ENCODE data around the gene OR10K2.

OR10K2 gene, protein sequence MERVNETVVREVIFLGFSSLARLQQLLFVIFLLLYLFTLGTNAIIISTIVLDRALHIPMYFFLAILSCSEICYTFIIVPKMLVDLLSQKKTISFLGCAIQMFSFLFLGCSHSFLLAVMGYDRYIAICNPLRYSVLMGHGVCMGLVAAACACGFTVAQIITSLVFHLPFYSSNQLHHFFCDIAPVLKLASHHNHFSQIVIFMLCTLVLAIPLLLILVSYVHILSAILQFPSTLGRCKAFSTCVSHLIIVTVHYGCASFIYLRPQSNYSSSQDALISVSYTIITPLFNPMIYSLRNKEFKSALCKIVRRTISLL

DNA sequence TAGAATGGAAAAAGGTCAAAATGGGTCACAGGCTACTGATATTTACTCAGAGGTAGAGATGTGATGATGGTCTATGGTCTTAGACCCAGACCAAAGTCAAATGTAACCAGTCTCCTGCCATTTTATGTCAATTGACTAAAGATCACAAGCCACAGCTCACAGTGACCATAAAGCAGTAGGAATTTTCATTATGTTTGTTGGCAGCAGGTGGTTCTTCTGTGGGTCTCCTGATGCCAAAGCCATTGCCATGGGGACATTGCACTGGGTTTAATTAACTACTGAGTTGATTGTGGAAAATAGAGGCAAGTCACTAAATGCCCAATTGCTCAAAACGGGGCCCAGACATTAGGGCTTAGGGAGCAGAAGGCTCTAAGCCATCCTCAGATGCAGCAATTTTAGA lies at the start of gene OR10K2:
Gene OR10K2 (minus strand): TSS at position 101 of the 400 bp plus-strand sequence. CDS start 5,371 bp downstream, outside the sequence.
- H3K79me2 ChIP-seq (ENCODE audit: insufficient read depth, low read depth), result no peaks in the 10 kb centered on the region
- H2AFZ ChIP-seq (ENCODE audit: low read depth), result no peak within 1 kb of the TSS
- H3K36me3 ChIP-seq (ENCODE audit: insufficient read depth), result no peaks in the 10 kb centered on the region
- no peaks in the 10 kb centered on the region for H3K27me3 ChIP-seq (ENCODE audit: insufficient read depth, low read depth)
- no peaks in the 10 kb centered on the region for H4K20me1 ChIP-seq (ENCODE audit: insufficient read depth)
- TF ChIP-seq, protein P1, sequence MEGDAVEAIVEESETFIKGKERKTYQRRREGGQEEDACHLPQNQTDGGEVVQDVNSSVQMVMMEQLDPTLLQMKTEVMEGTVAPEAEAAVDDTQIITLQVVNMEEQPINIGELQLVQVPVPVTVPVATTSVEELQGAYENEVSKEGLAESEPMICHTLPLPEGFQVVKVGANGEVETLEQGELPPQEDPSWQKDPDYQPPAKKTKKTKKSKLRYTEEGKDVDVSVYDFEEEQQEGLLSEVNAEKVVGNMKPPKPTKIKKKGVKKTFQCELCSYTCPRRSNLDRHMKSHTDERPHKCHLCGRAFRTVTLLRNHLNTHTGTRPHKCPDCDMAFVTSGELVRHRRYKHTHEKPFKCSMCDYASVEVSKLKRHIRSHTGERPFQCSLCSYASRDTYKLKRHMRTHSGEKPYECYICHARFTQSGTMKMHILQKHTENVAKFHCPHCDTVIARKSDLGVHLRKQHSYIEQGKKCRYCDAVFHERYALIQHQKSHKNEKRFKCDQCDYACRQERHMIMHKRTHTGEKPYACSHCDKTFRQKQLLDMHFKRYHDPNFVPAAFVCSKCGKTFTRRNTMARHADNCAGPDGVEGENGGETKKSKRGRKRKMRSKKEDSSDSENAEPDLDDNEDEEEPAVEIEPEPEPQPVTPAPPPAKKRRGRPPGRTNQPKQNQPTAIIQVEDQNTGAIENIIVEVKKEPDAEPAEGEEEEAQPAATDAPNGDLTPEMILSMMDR (conservative IDR thresholded peaks at IDR 0.05; ENCODE audit: low read depth, low read length), result no peak
- H3K9ac ChIP-seq, result no peak within 1 kb of the TSS
- H3K4me3 ChIP-seq (IDR thresholded peaks at IDR 0.05; ENCODE audit: insufficient read depth, low read depth, low read length), result no peak within 1 kb of the TSS
- H3K4me1 ChIP-seq (ENCODE audit: low read depth, poor library complexity, severe bottlenecking), result no peaks in the 10 kb centered on the region
- H3K4me2 ChIP-seq, result no peak within 1 kb of the TSS
- no peak within 1 kb of the TSS for H3K27ac ChIP-seq

DNA sequence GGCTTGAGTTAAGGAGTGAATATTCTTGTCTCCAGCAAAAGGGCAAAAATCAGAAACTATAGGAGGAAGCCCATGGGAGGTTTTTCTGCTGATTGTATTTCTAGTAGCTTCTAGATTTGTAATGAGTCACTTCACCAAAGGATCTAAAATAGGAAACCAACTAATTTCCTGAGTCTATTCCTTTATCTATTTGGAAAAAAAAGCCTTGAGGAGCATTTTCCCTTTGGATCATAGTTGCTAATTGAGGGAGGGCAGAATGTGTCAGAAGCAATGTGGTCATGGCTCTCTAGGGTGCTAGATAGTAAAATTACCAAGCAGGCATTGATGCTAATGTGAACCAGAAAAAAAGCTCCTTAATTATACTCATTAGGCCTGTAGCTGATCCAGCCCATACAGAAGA lies 45.9 kb upstream of the OR10K2 start, which contains the start of gene OR10R2:
Gene OR10R2 (plus strand): TSS at position 301 of the 400 bp plus-strand sequence. CDS start 106 bp downstream, outside the sequence.
- TF ChIP-seq, protein P1 (conservative IDR thresholded peaks at IDR 0.05; ENCODE audit: low read depth, low read length), result no peak
- no peaks in the 10 kb centered on the region for H3K27me3 ChIP-seq (ENCODE audit: insufficient read depth, low read depth)

DNA sequence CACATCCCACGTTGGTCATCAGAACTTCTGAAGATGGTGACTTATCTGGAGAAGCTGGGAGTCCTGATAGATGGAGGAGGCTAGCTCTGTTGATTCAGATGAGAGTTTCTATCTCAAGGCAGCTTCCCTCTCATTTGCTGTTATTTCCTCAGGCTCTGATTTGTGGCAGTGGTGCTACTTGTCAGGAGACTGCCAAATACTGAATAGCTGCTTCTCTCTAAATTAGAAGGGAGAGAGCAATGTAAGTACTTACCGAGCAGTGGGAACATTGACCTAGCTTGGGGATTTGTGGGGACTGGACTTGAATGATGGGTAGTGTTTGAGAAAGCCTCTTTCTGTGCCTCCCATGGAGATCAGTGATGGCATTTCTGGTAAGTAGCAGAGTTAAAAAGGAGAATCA lies 35.5 kb upstream of the OR10K2 start, which contains the start of gene OR10K1:
Gene OR10K1 (plus strand): TSS at position 301 of the 400 bp plus-strand sequence. CDS start 3,728 bp downstream, outside the sequence.
- no peaks in the 10 kb centered on the region for H4K20me1 ChIP-seq (ENCODE audit: insufficient read depth)
- TF ChIP-seq, protein P1 (conservative IDR thresholded peaks at IDR 0.05; ENCODE audit: low read depth, low read length), result no peak
- H3K27ac ChIP-seq, result no peak within 1 kb of the TSS
- no peak within 1 kb of the TSS for H3K9ac ChIP-seq
- no peak within 1 kb of the TSS for H2AFZ ChIP-seq (ENCODE audit: low read depth)
- H3K4me3 ChIP-seq (IDR thresholded peaks at IDR 0.05; ENCODE audit: insufficient read depth, low read depth, low read length), result no peak within 1 kb of the TSS
- H3K4me1 ChIP-seq (ENCODE audit: low read depth, poor library complexity, severe bottlenecking), result no peaks in the 10 kb centered on the region
- H3K27me3 ChIP-seq (ENCODE audit: insufficient read depth, low read depth), result no peaks in the 10 kb centered on the region
- no peak within 1 kb of the TSS for H3K4me2 ChIP-seq
- no peaks in the 10 kb centered on the region for H3K79me2 ChIP-seq (ENCODE audit: insufficient read depth, low read depth)
- no peaks in the 10 kb centered on the region for H3K36me3 ChIP-seq (ENCODE audit: insufficient read depth)

More for the DNA sequence above, 45.9 kb upstream of the OR10K2 start, which contains the start of gene OR10R2:
- no peak within 1 kb of the TSS for H3K9ac ChIP-seq
- H3K4me1 ChIP-seq (ENCODE audit: low read depth, poor library complexity, severe bottlenecking), result no peaks in the 10 kb centered on the region
- H3K27ac ChIP-seq, result no peak within 1 kb of the TSS
- H2AFZ ChIP-seq (ENCODE audit: low read depth), result no peak within 1 kb of the TSS
- H3K4me2 ChIP-seq, result no peak within 1 kb of the TSS
- no peaks in the 10 kb centered on the region for H4K20me1 ChIP-seq (ENCODE audit: insufficient read depth)
- H3K4me3 ChIP-seq (IDR thresholded peaks at IDR 0.05; ENCODE audit: insufficient read depth, low read depth, low read length), result no peak within 1 kb of the TSS
- H3K36me3 ChIP-seq (ENCODE audit: insufficient read depth), result no peaks in the 10 kb centered on the region
- no peaks in the 10 kb centered on the region for H3K79me2 ChIP-seq (ENCODE audit: insufficient read depth, low read depth)

DNA sequence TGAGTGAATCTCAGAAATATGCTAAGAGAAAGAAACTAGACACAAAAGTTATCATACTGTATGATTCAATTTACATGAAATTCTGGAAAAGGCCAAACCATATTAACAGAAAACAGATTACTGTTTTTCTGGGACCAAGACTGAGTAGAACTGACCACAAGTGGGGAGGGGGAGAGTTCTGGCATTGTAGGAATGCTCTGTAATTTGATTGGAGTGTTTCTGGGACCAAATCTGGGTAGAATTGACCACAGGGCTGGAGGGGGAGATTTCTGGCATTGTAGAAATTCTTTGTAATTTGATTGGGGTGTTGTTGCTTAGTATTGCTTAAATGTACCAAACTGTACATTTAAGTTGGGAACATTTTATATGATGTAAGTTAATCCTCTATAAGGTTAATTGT lies 32.2 kb upstream of the OR10K2 start:
- TF ChIP-seq, protein P1 (conservative IDR thresholded peaks at IDR 0.05; ENCODE audit: low read depth, low read length), result no peak
- no peak overlapping the region for H3K27ac ChIP-seq
- H2AFZ ChIP-seq (ENCODE audit: low read depth), result no peak overlapping the region
- no peaks in the 10 kb centered on the region for H3K27me3 ChIP-seq (ENCODE audit: insufficient read depth, low read depth)
- no peak overlapping the region for H3K4me3 ChIP-seq (IDR thresholded peaks at IDR 0.05; ENCODE audit: insufficient read depth, low read depth, low read length)
- no peaks in the 10 kb centered on the region for H3K36me3 ChIP-seq (ENCODE audit: insufficient read depth)
- H3K4me1 ChIP-seq (ENCODE audit: low read depth, poor library complexity, severe bottlenecking), result no peaks in the 10 kb centered on the region
- no peaks in the 10 kb centered on the region for H3K79me2 ChIP-seq (ENCODE audit: insufficient read depth, low read depth)
- no peaks in the 10 kb centered on the region for H4K20me1 ChIP-seq (ENCODE audit: insufficient read depth)
- no peak overlapping the region for H3K9ac ChIP-seq
- no peak overlapping the region for H3K4me2 ChIP-seq
